Measurements from ENCODE around the gene GMNC.
A peak's percentile ranks its signal among the peaks of the same experiment; 100 is the strongest.
"Not testable (repeated sequence)": the region's sequence is repeated elsewhere in the genome, so short reads cannot be mapped to it uniquely, and the experiment has no call there.

GMNC gene

DNA sequence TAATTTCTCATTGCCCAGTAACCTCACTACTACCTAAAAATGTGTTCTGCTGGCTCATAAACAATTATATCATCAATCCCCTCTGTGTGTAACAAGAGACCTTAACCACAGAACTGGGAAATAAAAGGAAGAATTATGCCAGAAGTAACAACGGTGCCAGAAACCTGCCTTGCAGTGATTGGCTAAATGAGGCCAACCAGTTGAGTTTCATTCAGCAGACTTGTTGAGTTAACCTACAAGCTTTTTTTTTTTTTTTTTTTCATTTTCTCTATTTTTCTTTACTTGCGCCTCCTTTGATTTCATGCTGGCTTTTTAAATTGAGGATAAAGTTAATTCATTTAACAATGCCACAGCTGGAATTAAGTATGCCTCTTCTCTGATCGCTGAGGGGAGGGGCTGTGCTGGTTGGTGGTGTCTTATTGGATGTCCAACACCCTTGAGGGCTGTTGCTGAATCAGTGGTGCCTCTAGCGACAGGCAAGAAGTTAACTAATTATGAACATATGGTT is 30.0 kb upstream of the GMNC start:
- Histone ChIP-seq H3K4me1 (ENCODE audit: insufficient read depth, poor library complexity, severe bottlenecking) (no peaks in the 10 kb centered on the region), H3K27ac (ENCODE audit: poor library complexity, severe bottlenecking) (no peak overlapping the region), H3K9me3 (ENCODE audit: severe bottlenecking) (peaks cover 2% of the 10 kb centered on the region), H3K4me3 (ENCODE audit: severe bottlenecking) (no peak overlapping the region), H3K36me3 (ENCODE audit: low read depth) (no peaks in the 10 kb centered on the region), H3K27me3 (ENCODE audit: insufficient read depth, poor library complexity, severe bottlenecking) (no peaks in the 10 kb centered on the region)
- TF ChIP-seq, protein P1, sequence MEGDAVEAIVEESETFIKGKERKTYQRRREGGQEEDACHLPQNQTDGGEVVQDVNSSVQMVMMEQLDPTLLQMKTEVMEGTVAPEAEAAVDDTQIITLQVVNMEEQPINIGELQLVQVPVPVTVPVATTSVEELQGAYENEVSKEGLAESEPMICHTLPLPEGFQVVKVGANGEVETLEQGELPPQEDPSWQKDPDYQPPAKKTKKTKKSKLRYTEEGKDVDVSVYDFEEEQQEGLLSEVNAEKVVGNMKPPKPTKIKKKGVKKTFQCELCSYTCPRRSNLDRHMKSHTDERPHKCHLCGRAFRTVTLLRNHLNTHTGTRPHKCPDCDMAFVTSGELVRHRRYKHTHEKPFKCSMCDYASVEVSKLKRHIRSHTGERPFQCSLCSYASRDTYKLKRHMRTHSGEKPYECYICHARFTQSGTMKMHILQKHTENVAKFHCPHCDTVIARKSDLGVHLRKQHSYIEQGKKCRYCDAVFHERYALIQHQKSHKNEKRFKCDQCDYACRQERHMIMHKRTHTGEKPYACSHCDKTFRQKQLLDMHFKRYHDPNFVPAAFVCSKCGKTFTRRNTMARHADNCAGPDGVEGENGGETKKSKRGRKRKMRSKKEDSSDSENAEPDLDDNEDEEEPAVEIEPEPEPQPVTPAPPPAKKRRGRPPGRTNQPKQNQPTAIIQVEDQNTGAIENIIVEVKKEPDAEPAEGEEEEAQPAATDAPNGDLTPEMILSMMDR (IDR thresholded peaks at IDR 0.05; ENCODE audit: poor library complexity, severe bottlenecking): no peak
- ATAC-seq (ENCODE audit: low read depth) (no peak), DNase-seq (ENCODE audit: low spot score) (no peak)

DNA sequence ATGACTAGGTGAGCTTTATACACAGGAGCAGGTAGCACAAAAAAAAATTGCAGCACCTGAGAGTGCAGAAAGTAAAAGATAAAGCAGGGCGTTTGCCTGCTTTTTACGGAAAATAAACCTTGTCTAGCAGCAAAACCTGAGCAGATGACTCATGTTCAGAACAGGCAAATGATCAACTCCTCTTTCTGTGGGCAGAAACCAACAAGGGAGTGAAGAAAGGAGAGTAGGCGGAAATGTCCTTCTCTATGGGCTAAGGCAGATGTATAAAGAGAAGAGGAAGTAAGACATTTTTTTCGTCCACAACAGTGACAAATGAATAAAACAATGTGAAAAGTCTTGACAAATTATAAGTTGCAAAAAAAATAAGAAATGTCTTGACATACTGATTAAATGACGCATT is 24.5 kb upstream of the GMNC start:
- H3K36me3 ChIP-seq (ENCODE audit: low read depth): no peaks in the 10 kb centered on the region
- H3K4me3 ChIP-seq (ENCODE audit: severe bottlenecking): no peak overlapping the region
- no peak overlapping the region for H3K27ac ChIP-seq (ENCODE audit: poor library complexity, severe bottlenecking)
- peaks cover 6% of the 10 kb centered on the region for H3K4me1 ChIP-seq (ENCODE audit: insufficient read depth, poor library complexity, severe bottlenecking)
- DNase-seq (ENCODE audit: low spot score) (no peak), ATAC-seq (ENCODE audit: low read depth) (0 out of 3 replicates have a peak, but pooled peaks have one; percentile 52)
- TF ChIP-seq, protein P1 (IDR thresholded peaks at IDR 0.05; ENCODE audit: poor library complexity, severe bottlenecking): no peak
- H3K9me3 ChIP-seq (ENCODE audit: severe bottlenecking): no peaks in the 10 kb centered on the region
- no peaks in the 10 kb centered on the region for H3K27me3 ChIP-seq (ENCODE audit: insufficient read depth, poor library complexity, severe bottlenecking)

DNA sequence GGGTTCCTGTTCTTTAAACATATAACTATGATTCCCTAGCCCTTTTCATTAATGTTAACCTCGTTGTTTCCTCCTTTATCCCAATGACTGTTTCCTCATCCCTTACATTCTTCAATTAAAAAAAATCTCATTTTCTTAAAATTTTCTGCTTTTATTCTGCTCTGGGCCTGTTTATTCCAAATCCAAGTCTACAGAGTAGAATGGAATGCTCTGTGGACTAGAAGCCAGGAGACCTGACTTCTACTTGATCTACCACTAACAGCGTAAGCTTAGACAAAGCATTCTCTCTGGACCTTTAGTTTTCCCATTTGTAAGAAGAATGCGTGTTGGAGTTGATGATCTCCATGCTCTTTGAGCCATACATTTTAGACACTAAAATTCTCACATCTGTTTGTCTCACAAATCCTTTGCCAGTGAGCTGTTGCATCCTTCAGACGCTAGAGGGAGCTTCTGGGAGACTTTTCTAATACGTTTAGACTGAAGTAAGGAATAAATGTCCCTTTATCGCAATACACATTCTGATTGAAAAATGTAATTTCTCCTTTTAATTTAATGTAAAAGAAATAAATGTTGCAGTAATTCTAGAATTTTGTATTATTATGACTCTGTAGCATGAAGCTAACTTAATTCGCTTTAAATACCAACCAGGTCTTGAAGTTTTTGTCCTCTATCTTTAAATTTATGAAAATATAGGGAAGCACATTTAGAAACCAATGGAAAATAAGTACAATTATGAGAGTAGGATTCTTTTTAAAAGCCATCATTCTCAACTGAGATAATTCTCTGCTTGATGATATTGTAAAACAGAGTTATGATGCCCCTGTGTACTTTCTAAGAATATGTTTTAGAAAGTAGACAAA is 21.7 kb upstream of the GMNC start:
- ATAC-seq (ENCODE audit: low read depth): peak; percentile 52; the same call in 1 of the 3 replicates
- Histone ChIP-seq H3K4me1 (ENCODE audit: insufficient read depth, poor library complexity, severe bottlenecking) (peaks cover 6% of the 10 kb centered on the region), H3K4me3 (ENCODE audit: severe bottlenecking) (no peak overlapping the region), H3K9me3 (ENCODE audit: severe bottlenecking) (no peaks in the 10 kb centered on the region), H3K36me3 (ENCODE audit: low read depth) (no peaks in the 10 kb centered on the region), H3K27ac (ENCODE audit: poor library complexity, severe bottlenecking) (no peak overlapping the region), H3K27me3 (ENCODE audit: insufficient read depth, poor library complexity, severe bottlenecking) (no peaks in the 10 kb centered on the region)
- TF ChIP-seq, protein P1 (IDR thresholded peaks at IDR 0.05; ENCODE audit: poor library complexity, severe bottlenecking): peak; percentile 95
- no peak for DNase-seq (ENCODE audit: low spot score)

DNA sequence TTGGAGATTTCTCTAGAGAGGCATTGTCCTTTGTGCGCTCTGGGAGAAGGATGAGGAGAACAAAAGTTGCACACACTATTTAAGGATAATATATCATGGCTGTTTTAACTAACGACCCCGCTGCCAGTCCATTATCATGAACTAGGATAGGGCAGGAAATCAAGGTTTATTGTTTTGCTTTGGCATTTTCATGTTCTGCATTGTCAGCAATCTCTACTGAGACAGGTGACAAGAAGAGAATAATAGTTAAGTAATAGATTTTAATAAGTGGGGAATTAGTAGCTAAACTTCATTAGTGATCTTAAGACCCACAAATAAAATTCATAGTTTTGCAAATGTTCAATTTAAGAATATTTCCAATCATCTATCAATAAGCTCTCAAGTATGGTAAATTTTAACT is 20.6 kb upstream of the GMNC start:
- H3K27me3 ChIP-seq (ENCODE audit: insufficient read depth, poor library complexity, severe bottlenecking): no peaks in the 10 kb centered on the region
- H3K9me3 ChIP-seq (ENCODE audit: severe bottlenecking): no peaks in the 10 kb centered on the region
- no peak for ATAC-seq (ENCODE audit: low read depth)
- no peak for DNase-seq (ENCODE audit: low spot score)
- TF ChIP-seq, protein P1 (IDR thresholded peaks at IDR 0.05; ENCODE audit: poor library complexity, severe bottlenecking): no peak
- H3K4me1 ChIP-seq (ENCODE audit: insufficient read depth, poor library complexity, severe bottlenecking): peaks cover 6% of the 10 kb centered on the region
- no peaks in the 10 kb centered on the region for H3K36me3 ChIP-seq (ENCODE audit: low read depth)
- no peak overlapping the region for H3K27ac ChIP-seq (ENCODE audit: poor library complexity, severe bottlenecking)
- no peak overlapping the region for H3K4me3 ChIP-seq (ENCODE audit: severe bottlenecking)

DNA sequence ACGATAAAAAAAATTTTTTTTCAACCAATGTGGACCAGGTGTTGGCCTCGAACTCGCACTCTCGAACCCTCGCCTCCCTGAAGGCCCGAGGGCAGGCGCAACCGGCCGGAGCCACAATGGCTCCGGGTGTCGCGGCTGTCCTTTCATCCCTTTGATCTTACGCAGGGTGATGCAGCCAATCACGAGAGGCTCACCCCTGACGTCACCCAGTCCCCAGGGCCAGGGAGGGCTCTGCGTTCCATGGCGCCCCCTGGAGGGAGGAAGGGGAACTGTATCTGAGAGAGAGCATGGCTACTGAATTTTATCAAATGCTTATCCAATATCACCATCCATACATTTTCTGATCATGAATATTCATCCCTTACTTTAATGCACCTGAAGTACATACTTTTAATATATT is 15.4 kb upstream of the GMNC start:
- DNase-seq (ENCODE audit: low spot score) (no peak), ATAC-seq (ENCODE audit: low read depth) (no peak)
- Histone ChIP-seq H3K4me1 (ENCODE audit: insufficient read depth, poor library complexity, severe bottlenecking) (no peaks in the 10 kb centered on the region), H3K9me3 (ENCODE audit: severe bottlenecking) (no peaks in the 10 kb centered on the region), H3K36me3 (ENCODE audit: low read depth) (no peaks in the 10 kb centered on the region), H3K27ac (ENCODE audit: poor library complexity, severe bottlenecking) (no peak overlapping the region), H3K4me3 (ENCODE audit: severe bottlenecking) (no peak overlapping the region), H3K27me3 (ENCODE audit: insufficient read depth, poor library complexity, severe bottlenecking) (no peaks in the 10 kb centered on the region)
- TF ChIP-seq, protein P1 (IDR thresholded peaks at IDR 0.05; ENCODE audit: poor library complexity, severe bottlenecking): peak; percentile 27

DNA sequence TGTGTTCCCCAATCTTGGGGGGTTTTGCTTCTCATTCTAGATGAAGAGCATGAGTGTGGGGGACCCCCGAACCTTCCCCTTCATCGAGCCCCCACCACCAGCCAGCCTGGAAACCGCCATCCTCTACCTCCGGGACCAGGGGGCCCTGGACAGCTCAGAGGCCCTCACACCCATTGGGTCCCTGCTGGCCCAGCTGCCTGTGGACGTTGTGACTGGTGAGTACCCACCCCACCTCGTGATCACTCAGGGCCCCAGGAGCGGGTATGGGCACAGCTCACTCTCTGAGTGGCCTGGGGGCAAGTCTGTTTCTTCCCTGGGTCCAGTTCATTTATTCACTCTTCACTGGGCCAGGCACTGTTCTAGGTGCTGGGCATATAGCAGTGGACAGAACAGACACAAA is 13.9 kb upstream of the GMNC start:
- not testable (repeated sequence) for DNase-seq (ENCODE audit: low spot score); H3K27me3 ChIP-seq (ENCODE audit: insufficient read depth, poor library complexity, severe bottlenecking); H3K4me1 ChIP-seq (ENCODE audit: insufficient read depth, poor library complexity, severe bottlenecking); H3K4me3 ChIP-seq (ENCODE audit: severe bottlenecking); H3K9me3 ChIP-seq (ENCODE audit: severe bottlenecking); H3K36me3 ChIP-seq (ENCODE audit: low read depth); ATAC-seq (ENCODE audit: low read depth); H3K27ac ChIP-seq (ENCODE audit: poor library complexity, severe bottlenecking)

DNA sequence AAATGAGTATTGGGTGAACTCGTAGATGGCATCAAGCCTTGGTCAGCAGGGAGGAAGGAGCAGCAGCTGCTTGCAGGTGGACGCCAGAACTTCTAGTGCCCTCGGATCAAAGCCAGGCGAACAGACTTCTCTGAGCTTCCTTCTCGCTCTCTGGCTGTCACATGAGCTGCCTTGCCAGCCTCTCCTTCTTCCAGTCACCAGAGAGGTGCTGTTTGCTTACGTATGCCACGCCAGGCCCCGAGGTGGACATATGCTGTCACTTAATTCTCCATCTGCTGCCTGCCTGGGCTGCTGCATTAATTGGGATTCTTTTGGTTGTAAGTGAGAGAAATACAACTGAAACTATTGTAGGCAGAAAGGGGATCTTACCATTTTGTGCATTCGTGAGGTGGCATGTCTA is 12.6 kb upstream of the GMNC start:
- not testable (repeated sequence) for ATAC-seq (ENCODE audit: low read depth); H3K27me3 ChIP-seq (ENCODE audit: insufficient read depth, poor library complexity, severe bottlenecking); H3K36me3 ChIP-seq (ENCODE audit: low read depth); H3K4me1 ChIP-seq (ENCODE audit: insufficient read depth, poor library complexity, severe bottlenecking); H3K4me3 ChIP-seq (ENCODE audit: severe bottlenecking); H3K27ac ChIP-seq (ENCODE audit: poor library complexity, severe bottlenecking); DNase-seq (ENCODE audit: low spot score); H3K9me3 ChIP-seq (ENCODE audit: severe bottlenecking)

All from RWPE2 (cell line).